SIG-M5 (cell line): ENCODE results near the gene CD22.
"Not testable (repeated sequence)": the region's sequence is repeated elsewhere in the genome, so short reads cannot be mapped to it uniquely, and the experiment has no call there.

Source experiments
- DNase-seq: peaks from one replicate; lab custom pipeline; 2025; lab: John Stamatoyannopoulos, UW

Gene CD22

GRCh38 chr19:35359395-35359794 is 30.4 kb downstream of the CD22 start:
- DNase-seq, result not testable (repeated sequence)

GRCh38 chr19:35360081-35360480 is 31.1 kb downstream of the CD22 start:
- not testable (repeated sequence) for DNase-seq

- DNase-seq, result no peak
These were observed 32.0 kb downstream of the CD22 start for GRCh38 chr19:35360880-35361420.

GRCh38 chr19:35362261-35363000 is 33.4 kb downstream of the CD22 start:
- no peak for DNase-seq

GRCh38 chr19:35363001-35363590 is 34.1 kb downstream of the CD22 start:
- DNase-seq, result no peak

- no peak for DNase-seq
These were observed 34.9 kb downstream of the CD22 start for GRCh38 chr19:35363711-35364425.

- DNase-seq, result no peak
These were observed 36.3 kb downstream of the CD22 start for GRCh38 chr19:35365303-35365702.

GRCh38 chr19:35368378-35368777 is 39.4 kb downstream of the CD22 start:
- no peak for DNase-seq

GRCh38 chr19:35369522-35369921 is 40.5 kb downstream of the CD22 start:
- DNase-seq, result no peak

- DNase-seq, result no peak
These were observed 41.7 kb downstream of the CD22 start, which contains the start of gene GPR42 for GRCh38 chr19:35370722-35371121. Gene GPR42, plus strand, starts transcription at chr19:35371068. Its CDS starts 292 bp downstream, at chr19:35371360.

- DNase-seq, result no peak
These were observed 44.5 kb downstream of the CD22 start for GRCh38 chr19:35373492-35373891.

- not testable (repeated sequence) for DNase-seq
These were observed 45.0 kb downstream of the CD22 start for GRCh38 chr19:35374031-35374430.

- no peak for DNase-seq
These were observed 46.7 kb downstream of the CD22 start for GRCh38 chr19:35375505-35376307.

GRCh38 chr19:35377656-35378055 is 48.7 kb downstream of the CD22 start:
- no peak for DNase-seq

GRCh38 chr19:35378356-35378755 is 49.4 kb downstream of the CD22 start:
- DNase-seq, result no peak

- DNase-seq, result not testable (repeated sequence)
These were observed 50.6 kb downstream of the CD22 start for GRCh38 chr19:35379545-35379944.

- no peak for DNase-seq
These were observed 51.0 kb downstream of the CD22 start for GRCh38 chr19:35379992-35380391.

- no peak for DNase-seq
These were observed 51.6 kb downstream of the CD22 start for GRCh38 chr19:35380450-35381124.

GRCh38 chr19:35381318-35381717 is 52.3 kb downstream of the CD22 start:
- DNase-seq, result no peak

- no peak for DNase-seq
These were observed 52.9 kb downstream of the CD22 start for GRCh38 chr19:35381926-35382325.

- DNase-seq, result no peak
These were observed 54.5 kb downstream of the CD22 start for GRCh38 chr19:35383536-35383935.
